Stomach smooth muscle (tissue), 2 donors: ENCODE measurements around the gene KNSTRN.

ENCODE experiments used
- H3K27ac ChIP-seq: one replicate; pipeline ENCODE4 v1.7.0; 2013; ENCODE audit warnings: mild to moderate bottlenecking, low read length, inconsistent platforms
- H3K27me3 ChIP-seq, 2 donors: one replicate each; pipeline ENCODE4 v1.7.0; 2013; ENCODE audit warnings: low read length in 2 of 2; ENCODE audit not compliant: insufficient read depth in 2 of 2, control insufficient read depth in 1 of 2
- H3K36me3 ChIP-seq, 2 donors: one replicate each; pipeline ENCODE4 v1.7.0; 2013; ENCODE audit warnings: low read length in 2 of 2; ENCODE audit not compliant: control insufficient read depth in 2 of 2, insufficient read depth in 2 of 2
- H3K4me1 ChIP-seq: one replicate; pipeline ENCODE4 v1.7.0; 2013; ENCODE audit warnings: low read length; ENCODE audit not compliant: control insufficient read depth, insufficient read depth
- H3K4me3 ChIP-seq, 2 donors: one replicate each; pipeline ENCODE4 v1.7.0; 2013; ENCODE audit warnings: low read length in 2 of 2
- H3K9ac ChIP-seq, 2 donors: one replicate each; pipeline ENCODE4 v1.7.0; 2013; ENCODE audit warnings: low read length in 2 of 2, mild to moderate bottlenecking in 1 of 2
- H3K9me3 ChIP-seq, 2 donors: one replicate each; pipeline ENCODE4 v1.7.0; 2013; ENCODE audit warnings: low read length in 2 of 2; ENCODE audit not compliant: control insufficient read depth in 2 of 2
- donor health status: healthy.
- donor health status: Pancreatic carcinoma.

The KNSTRN gene

DNA sequence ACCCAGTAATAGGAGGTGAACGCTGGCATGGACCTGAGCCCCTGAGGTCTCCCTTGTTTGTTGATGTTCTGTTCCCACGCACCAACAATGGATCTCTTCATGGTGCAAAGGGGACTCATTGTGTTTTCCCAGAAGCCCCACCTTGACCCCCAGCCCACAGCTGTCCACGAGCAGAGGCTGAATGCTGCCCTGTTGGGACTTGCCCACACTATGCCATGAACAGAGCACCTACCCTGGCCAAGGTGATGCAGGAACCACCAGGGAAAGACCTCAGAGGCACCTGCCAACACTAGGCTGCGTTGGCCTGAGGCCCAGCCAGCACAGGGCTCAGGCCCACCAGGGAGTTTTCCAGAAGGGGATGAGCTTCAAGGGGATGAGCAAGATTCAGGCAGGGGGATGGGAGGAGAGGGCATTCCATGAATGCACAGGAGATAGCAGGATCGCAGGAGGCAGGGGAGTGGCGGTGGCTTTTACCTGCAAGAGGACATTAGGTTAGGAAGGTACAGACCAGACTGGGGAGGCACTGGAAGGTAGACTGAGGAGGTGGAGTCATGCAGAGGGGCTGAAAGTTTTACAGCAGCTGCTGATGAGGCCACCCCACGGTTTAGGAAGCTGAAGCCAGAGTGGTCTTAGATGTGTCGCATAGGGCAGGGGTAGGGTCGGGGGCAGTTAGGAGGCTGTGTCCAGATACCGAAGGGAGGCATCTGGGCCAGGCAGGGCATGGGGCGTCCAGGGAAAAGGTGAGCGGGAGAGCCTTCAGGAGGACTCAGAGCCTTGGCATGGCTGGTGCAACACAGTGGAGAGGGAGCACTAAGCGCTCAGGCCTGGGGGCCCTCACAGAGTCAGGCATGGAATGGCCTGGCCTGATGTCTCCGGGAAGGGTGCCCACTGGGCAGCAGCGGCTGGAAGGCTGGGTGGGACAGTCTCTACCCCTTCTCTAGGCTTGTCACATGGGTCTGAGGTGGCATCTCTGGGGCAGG lies 35.7 kb upstream of the KNSTRN start:
- Histone ChIP-seq H3K27ac (no peak overlapping the region), H3K9ac (no peak overlapping the region)

DNA sequence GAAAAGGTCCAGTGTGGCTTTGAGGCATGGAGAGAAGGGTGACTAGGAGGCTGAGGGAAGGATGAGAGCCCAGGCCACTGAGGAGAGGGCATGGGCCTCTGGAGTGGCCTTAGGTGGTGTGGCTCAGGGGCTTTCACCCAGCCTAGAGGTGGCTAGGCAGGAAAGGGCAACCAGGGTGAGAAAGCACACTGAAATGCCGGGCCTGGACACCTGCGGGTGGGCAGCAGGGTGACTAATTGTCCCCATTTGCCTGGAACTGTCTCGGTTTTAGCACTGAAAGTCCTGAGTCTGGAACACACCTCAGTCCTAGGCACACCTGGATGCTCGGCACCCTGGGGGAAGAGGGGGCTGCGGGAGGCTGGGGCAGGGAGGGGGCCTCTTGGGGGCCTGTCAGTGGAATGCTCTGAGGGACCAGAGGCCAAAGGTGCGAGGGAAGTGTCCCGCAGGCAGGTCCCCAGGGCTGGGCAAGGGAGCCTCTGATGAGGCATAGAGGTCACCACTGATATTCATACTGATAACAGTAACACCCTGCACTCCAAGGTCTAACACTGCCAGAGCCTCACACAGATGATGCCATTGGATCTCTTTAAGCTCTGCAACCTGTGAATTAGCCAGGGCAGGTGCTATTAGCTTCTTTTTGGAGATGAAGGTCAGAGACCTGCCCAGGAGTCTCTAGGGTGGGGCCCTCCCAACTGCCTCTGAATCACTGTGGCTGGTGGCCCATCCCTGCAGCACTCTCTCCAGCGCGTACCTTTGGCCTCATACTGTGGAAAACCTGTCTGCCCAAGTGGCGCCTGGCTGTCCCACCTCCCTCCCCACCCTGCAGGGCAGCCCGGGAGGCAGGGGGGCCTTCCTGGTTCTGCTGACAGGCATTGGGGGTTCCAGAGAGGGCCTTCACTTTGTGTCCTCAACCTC lies 34.7 kb upstream of the KNSTRN start:
- no peaks in the 10 kb centered on the region for H3K27me3 ChIP-seq
- H3K36me3 ChIP-seq = no peaks in the 10 kb centered on the region
- peaks cover 21% of the 10 kb centered on the region for H3K4me1 ChIP-seq
- H3K9me3 ChIP-seq = no peaks in the 10 kb centered on the region
- H3K9ac ChIP-seq = no peak overlapping the region
- H3K27ac ChIP-seq = no peak overlapping the region
- no peak overlapping the region for H3K4me3 ChIP-seq

More for the DNA sequence above, 35.7 kb upstream of the KNSTRN start:
- Histone ChIP-seq H3K36me3 (no peaks in the 10 kb centered on the region), H3K9me3 (no peaks in the 10 kb centered on the region), H3K4me3 (no peak overlapping the region), H3K27me3 (no peaks in the 10 kb centered on the region), H3K4me1 (peaks cover 28% of the 10 kb centered on the region)

- H3K4me1 ChIP-seq = peaks cover 15% of the 10 kb centered on the region
- no peaks in the 10 kb centered on the region for H3K36me3 ChIP-seq
- H3K9ac ChIP-seq = no peak overlapping the region
- H3K27me3 ChIP-seq = no peaks in the 10 kb centered on the region
- H3K4me3 ChIP-seq = no peak overlapping the region
- no peaks in the 10 kb centered on the region for H3K9me3 ChIP-seq
- no peak overlapping the region for H3K27ac ChIP-seq
Measured at GRCh38 chr15:40348474-40348870, 34.0 kb upstream of the KNSTRN start.

- H3K36me3 ChIP-seq = no peaks in the 10 kb centered on the region
- no peak overlapping the region for H3K27ac ChIP-seq
- H3K4me3 ChIP-seq = no peak overlapping the region
- no peaks in the 10 kb centered on the region for H3K9me3 ChIP-seq
- H3K9ac ChIP-seq = no peak overlapping the region
- peaks cover 12% of the 10 kb centered on the region for H3K4me1 ChIP-seq
- H3K27me3 ChIP-seq = no peaks in the 10 kb centered on the region
Measured at GRCh38 chr15:40349163-40349562, 33.4 kb upstream of the KNSTRN start.

- Histone ChIP-seq H3K36me3 (no peaks in the 10 kb centered on the region), H3K9ac (peak overlapping the region in 1 of 2 donors; percentile 42), H3K27me3 (no peaks in the 10 kb centered on the region), H3K9me3 (no peaks in the 10 kb centered on the region), H3K4me3 (no peak overlapping the region), H3K4me1 (peaks cover 9% of the 10 kb centered on the region), H3K27ac (no peak overlapping the region)
Measured at GRCh38 chr15:40352281-40352901, 30.1 kb upstream of the KNSTRN start.

DNA sequence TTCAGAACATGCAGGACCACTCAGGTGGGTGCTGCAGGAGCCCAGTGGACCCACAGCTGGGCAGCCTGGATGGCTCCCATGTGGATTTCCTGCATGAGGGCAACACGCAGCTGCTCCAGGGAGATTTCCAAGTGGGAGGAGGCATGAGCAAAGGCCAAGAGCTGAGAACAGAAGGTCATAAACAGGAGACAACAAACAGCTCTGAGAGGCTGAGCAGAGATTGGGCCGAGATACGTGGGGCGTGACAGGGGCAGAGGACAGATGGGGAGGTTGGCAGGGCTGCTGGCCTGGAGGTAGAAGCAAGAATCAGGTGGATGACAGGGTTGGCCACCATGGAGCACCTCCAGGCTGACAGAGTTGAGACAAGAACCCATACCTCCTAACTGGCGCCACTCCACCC lies 28.8 kb upstream of the KNSTRN start:
- Histone ChIP-seq H3K36me3 (no peaks in the 10 kb centered on the region), H3K9ac (no peak overlapping the region), H3K4me3 (no peak overlapping the region), H3K27me3 (no peaks in the 10 kb centered on the region), H3K9me3 (no peaks in the 10 kb centered on the region), H3K4me1 (peaks cover 18% of the 10 kb centered on the region), H3K27ac (no peak overlapping the region)

DNA sequence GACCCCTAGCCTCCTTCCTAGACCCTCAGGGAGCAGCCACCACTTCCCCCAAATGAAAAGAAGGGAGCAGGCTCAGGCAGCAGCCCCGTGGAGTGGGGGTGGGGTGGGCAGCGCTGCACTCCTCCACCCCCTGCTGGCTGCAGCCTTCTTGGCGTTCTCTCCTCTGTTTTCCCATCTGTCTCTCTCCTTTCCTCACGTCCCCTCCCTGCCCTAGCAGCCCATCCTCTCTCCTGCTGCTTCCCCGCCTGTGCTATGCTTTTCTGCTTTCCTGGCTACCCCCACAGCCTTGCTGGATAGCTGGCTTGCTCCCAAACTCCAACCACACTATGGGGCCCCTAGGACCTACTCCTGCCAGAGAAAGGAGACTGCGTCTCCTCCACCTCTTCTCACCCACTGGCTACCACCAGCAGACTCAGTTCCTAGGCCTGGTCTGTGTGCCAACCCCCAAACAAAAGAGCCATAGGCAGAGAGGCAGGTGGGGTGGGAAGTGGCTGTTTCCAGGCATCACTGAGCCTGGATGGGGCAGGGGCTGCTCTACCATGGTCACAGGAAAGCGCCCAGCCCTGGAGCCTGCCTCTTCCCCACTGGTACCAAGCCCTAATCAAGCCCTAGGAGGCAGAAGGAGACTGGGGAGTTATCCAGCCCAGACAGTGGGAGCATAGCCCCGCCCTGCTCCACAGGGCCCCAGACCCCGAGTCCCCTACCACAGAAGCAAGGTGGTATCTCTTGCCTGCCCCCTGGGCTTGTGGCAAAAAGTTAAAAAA lies 27.9 kb upstream of the KNSTRN start:
- no peaks in the 10 kb centered on the region for H3K9me3 ChIP-seq
- H3K4me3 ChIP-seq = no peak overlapping the region
- no peaks in the 10 kb centered on the region for H3K27me3 ChIP-seq
- H3K27ac ChIP-seq = no peak overlapping the region
- peaks cover 20% of the 10 kb centered on the region for H3K4me1 ChIP-seq
- H3K9ac ChIP-seq = no peak overlapping the region
- no peaks in the 10 kb centered on the region for H3K36me3 ChIP-seq

DNA sequence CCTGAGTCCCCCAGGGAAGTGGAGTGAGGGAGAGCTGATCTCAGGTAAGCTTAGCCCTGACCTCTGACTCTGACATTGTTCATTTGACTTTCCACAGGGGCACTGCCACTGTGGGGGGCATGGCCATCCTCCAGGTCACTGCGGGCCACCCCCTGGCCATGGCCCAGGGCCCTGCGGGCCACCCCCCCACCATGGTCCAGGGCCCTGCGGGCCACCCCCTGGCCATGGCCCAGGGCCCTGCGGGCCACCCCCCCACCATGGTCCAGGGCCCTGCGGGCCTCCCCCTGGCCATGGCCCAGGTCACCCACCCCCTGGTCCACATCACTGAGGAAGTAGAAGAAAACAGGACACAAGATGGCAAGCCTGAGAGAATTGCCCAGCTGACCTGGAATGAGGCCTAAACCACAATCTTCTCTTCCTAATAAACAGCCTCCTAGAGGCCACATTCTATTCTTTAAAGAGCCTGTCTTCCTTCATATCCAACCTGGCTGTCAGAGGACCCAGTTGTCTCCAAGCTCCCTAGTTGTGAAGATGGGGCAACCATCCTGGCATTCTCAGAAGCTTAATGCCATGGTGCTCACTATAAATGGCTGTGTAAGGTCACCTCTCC lies 26.4 kb upstream of the KNSTRN start:
- no peaks in the 10 kb centered on the region for H3K27me3 ChIP-seq
- no peak overlapping the region for H3K4me3 ChIP-seq
- H3K27ac ChIP-seq = no peak overlapping the region
- H3K4me1 ChIP-seq = peaks cover 20% of the 10 kb centered on the region
- no peak overlapping the region for H3K9ac ChIP-seq
- no peaks in the 10 kb centered on the region for H3K36me3 ChIP-seq
- H3K9me3 ChIP-seq = no peaks in the 10 kb centered on the region

GRCh38 chr15:40357246-40357645 lies 25.3 kb upstream of the KNSTRN start:
- no peaks in the 10 kb centered on the region for H3K27me3 ChIP-seq
- no peaks in the 10 kb centered on the region for H3K36me3 ChIP-seq
- no peak overlapping the region for H3K9ac ChIP-seq
- H3K4me3 ChIP-seq = no peak overlapping the region
- no peak overlapping the region for H3K27ac ChIP-seq
- H3K4me1 ChIP-seq = peaks cover 20% of the 10 kb centered on the region
- no peaks in the 10 kb centered on the region for H3K9me3 ChIP-seq
